HL-60 (cell line): ENCODE measurements around the gene BTLA.

Experiments used
- DNase-seq, 2 experiments: peaks; one replicate each; pipeline ENCODE4 v3.0.0-alpha.2; 2010 to 2020; ENCODE audit warnings: low read depth in 1 of 2, low spot score in 1 of 2
- H3K27ac ChIP-seq: fragments of 250-450 bp; sonication (Bioruptor Pico); replicated peaks from 2 replicates; pipeline ENCODE4 v1.5.1; 2020; ENCODE audit warnings: mild to moderate bottlenecking, moderate library complexity
- H3K27me3 ChIP-seq: fragments of 250-450 bp; sonication (Bioruptor Pico); 2 replicates; pipeline ENCODE4 v1.5.1; 2021; ENCODE audit warnings: mild to moderate bottlenecking, moderate library complexity; ENCODE audit not compliant: insufficient read depth, poor library complexity, severe bottlenecking
- H3K4me3 ChIP-seq: replicated peaks from 2 replicates; pipeline ENCODE4 v1.5.1; 2011; ENCODE audit warnings: mild to moderate bottlenecking, control low read depth, low read length; ENCODE audit not compliant: insufficient read depth
- CTCF ChIP-seq: IDR thresholded peaks from one replicate; pipeline ENCODE4 v1.5.1; 2011; ENCODE audit warnings: low read length, control low read depth, inconsistent platforms; ENCODE audit not compliant: insufficient read depth
- GABPA ChIP-seq: IDR thresholded peaks from 2 replicates; pipeline ENCODE4 v1.6.1; 2012; ENCODE audit warnings: low read depth
- POLR2AphosphoS5 ChIP-seq: IDR thresholded peaks from 2 replicates; pipeline ENCODE4 v1.6.1; 2012; ENCODE audit warnings: low read depth
- REST ChIP-seq: IDR thresholded peaks from 2 replicates; pipeline ENCODE4 v1.6.1; 2012; ENCODE audit warnings: low read depth; ENCODE audit not compliant: insufficient replicate concordance
- SPI1 ChIP-seq: IDR thresholded peaks from 2 replicates; pipeline ENCODE4 v1.6.1; 2012; ENCODE audit warnings: low read depth, mild to moderate bottlenecking, borderline replicate concordance

The BTLA gene

GRCh38 chr3:112486811-112487505 lies 12.3 kb downstream of the BTLA start:
- TF ChIP-seq SPI1 (no peak), CTCF (no peak)
- no peak overlapping the region for H3K4me3 ChIP-seq
- H3K27me3 ChIP-seq, result no peaks in the 10 kb centered on the region
- no peak overlapping the region for H3K27ac ChIP-seq
- no peak for DNase-seq

DNA sequence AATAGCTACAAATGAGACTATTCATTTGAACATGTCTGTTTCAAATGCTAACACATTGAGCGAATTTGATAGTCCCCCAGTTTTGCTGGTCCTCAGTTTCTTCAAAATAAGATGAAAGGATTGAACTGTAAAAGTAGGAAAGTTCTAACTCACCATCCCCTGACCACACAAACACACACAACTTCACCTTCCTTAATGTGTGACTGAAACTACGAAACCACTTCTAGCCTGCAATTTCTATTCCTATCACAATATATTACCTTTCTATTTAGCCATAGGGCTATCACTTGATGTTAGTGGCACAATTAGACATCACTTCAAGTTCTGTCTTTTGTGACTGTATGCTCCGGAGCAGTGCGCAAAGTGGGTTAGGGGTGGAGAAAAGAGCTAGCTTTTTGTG lies 14.9 kb downstream of the BTLA start:
- Histone ChIP-seq H3K4me3 (no peak overlapping the region), H3K27ac (no peak overlapping the region), H3K27me3 (no peaks in the 10 kb centered on the region)
- no peak for DNase-seq
- no peak for TF ChIP-seq REST

GRCh38 chr3:112482675-112483074 lies 16.6 kb downstream of the BTLA start:
- TF ChIP-seq GABPA (no peak), REST (no peak), CTCF (no peak)
- no peak overlapping the region for H3K27ac ChIP-seq
- H3K27me3 ChIP-seq, result no peaks in the 10 kb centered on the region
- H3K4me3 ChIP-seq, result no peak overlapping the region
- DNase-seq, result no peak

- Histone ChIP-seq H3K4me3 (no peak overlapping the region), H3K27me3 (no peaks in the 10 kb centered on the region), H3K27ac (no peak overlapping the region)
- TF ChIP-seq GABPA, result no peak
- TF ChIP-seq REST, result no peak
- no peak for TF ChIP-seq CTCF
- TF ChIP-seq POLR2AphosphoS5, result no peak
- no peak for TF ChIP-seq SPI1
- DNase-seq, result no peak
These were observed 18.0 kb downstream of the BTLA start for GRCh38 chr3:112481302-112481721.
